Right renal pelvis (tissue), 4 donors: ENCODE measurements around the gene KIAA1614. TPM values are rescaled to one million over a fixed set of nuclear protein-coding genes. Genes with fewer than 3 reads are reported as not detected.

Experiments
- DNase-seq, 4 donors: peaks; one replicate each; pipeline ENCODE4 v3.0.0-alpha.2; 2013; ENCODE audit warnings: low read depth in 4 of 4, low spot score in 3 of 4, missing footprints in 1 of 4
- polyA plus RNA-seq, 4 donors: library from polyadenylated mRNA; unstranded; fragments of 120-200 nt; gene quantifications; one replicate each; pipeline ENCODE4 v1.2.1, GENCODE V29; 2013; ENCODE audit not compliant: insufficient read length in 4 of 4

The KIAA1614 gene
- polyA plus RNA-seq, 4 donors = 8.1 to 11.3 (median 8.7) TPM

- no peak for DNase-seq
Observed at GRCh38 chr1:180982422-180982821, 69.7 kb downstream of the KIAA1614 start.

GRCh38 chr1:180988253-180988752, 75.6 kb downstream of the KIAA1614 start:
- DNase-seq = no peak

- DNase-seq = no peak
Observed at GRCh38 chr1:180994262-180994661, 81.6 kb downstream of the KIAA1614 start.

- DNase-seq = no peak
Observed at GRCh38 chr1:180997843-180998504, 85.3 kb downstream of the KIAA1614 start.

Other genes with a start within 250 kb of the KIAA1614 start
- gene STX6, start 110.0 kb downstream of the KIAA1614 start, polyA plus RNA-seq = 10 to 100 TPM; 26.0 to 31.9 (median 31.0) TPM
- gene MR1, start 121.1 kb downstream of the KIAA1614 start, polyA plus RNA-seq = 1 to 10 TPM; 4.0 to 5.7 (median 5.3) TPM
- 1 to 10 TPM; 6.4 to 8.0 (median 7.1) TPM for gene IER5, start 175.8 kb downstream of the KIAA1614 start, polyA plus RNA-seq